SH-SY5Y (cell line): ENCODE measurements around the gene POLR2L.

ENCODE experiments used
- GATA2 ChIP-seq: IDR thresholded peaks from 2 replicates; pipeline ENCODE4 v1.6.1; 2011; ENCODE audit warnings: mild to moderate bottlenecking, low read depth, low read length
- GATA3 ChIP-seq: IDR thresholded peaks from 2 replicates; pipeline ENCODE4 v1.6.1; 2011; ENCODE audit warnings: low read depth, mild to moderate bottlenecking, low read length, moderate library complexity

- no peak for TF ChIP-seq GATA3
- no peak for TF ChIP-seq GATA2
Observed at GRCh38 chr11:843818-844692, 1.7 kb upstream of the POLR2L start.
